GM21447 (cell line): ENCODE results near the gene ARGLU1.
A peak's percentile ranks its signal among the peaks of the same experiment; 100 is the strongest.

Experiments used
- ATAC-seq: cut with Tn5 transposase; IDR thresholded peaks from one replicate; pipeline ENCODE4 v1.9.1; 2021; ENCODE audit not compliant: unreplicated experiment

The ARGLU1 gene

GRCh38 chr13:106526738-106527444, 41.0 kb downstream of the ARGLU1 start:
- ATAC-seq = no peak

GRCh38 chr13:106525865-106526264, 42.1 kb downstream of the ARGLU1 start:
- ATAC-seq = no peak

DNA sequence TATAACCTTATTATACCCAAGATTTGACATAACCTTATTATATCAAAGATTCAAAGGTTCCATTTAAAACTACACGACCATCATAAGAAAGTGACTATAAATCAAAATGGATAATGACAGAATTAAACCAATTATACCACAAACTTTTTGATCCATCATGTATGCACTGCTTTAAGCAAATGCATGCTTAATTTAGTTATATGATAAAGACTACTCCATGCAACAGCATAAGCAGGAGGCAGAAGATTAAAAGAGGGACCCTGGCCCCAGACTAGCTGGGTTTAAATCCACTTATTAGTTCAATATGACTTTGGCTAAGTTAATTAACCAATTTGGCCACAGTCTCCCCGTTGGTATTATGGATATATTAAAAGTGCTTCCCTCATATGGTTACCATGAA, 43.8 kb downstream of the ARGLU1 start:
- ATAC-seq = no peak

- no peak for ATAC-seq
Measured at GRCh38 chr13:106523576-106523975, 44.4 kb downstream of the ARGLU1 start.

GRCh38 chr13:106522898-106523525, 44.9 kb downstream of the ARGLU1 start:
- no peak for ATAC-seq

GRCh38 chr13:106522112-106522705, 45.7 kb downstream of the ARGLU1 start:
- no peak for ATAC-seq

- no peak for ATAC-seq
Measured at GRCh38 chr13:106521095-106521799, 46.7 kb downstream of the ARGLU1 start.

DNA sequence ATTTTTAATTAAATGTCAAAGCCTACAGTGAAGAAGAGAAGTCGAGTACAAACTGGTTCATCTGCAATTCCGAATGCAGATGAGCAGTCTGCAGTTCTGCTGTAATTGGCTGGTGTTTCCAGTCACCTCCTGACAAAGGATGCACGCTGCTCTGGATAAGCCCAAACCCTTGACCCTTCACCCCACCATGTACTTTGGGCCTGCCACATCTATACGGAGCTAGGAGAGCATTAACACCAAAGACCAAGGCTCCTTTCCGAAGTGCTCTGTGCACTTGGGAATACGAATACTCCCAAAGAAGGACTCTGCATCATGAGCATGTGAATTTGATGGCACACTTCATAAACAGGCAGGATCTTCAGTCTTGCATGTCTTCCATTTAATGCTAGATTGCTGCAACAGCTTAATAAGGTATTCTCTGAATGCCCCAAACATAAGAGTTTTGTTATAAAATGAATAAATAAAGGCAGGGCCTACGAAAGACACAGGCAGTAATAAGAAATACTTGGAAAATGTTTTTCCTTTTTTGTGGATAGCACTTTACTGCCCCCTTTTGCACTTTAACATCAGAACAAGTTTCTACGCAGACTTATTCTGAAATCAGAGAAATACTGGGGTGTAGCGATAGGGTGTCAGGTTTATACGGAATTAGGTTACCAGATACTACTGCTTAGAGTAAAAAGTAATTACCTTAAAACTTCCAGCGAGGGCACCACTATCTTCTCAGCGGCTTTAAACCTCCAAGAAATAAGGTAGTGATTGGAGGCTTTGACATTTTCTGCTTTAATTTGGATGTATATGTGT, 47.5 kb downstream of the ARGLU1 start:
- ATAC-seq = no peak

GRCh38 chr13:106518512-106518911, 49.4 kb downstream of the ARGLU1 start:
- no peak for ATAC-seq

GRCh38 chr13:106517109-106517847, 50.7 kb downstream of the ARGLU1 start:
- no peak for ATAC-seq

- no peak for ATAC-seq
Measured at GRCh38 chr13:106515635-106516254, 52.2 kb downstream of the ARGLU1 start.

- no peak for ATAC-seq
Measured at GRCh38 chr13:106514928-106515634, 52.9 kb downstream of the ARGLU1 start.

DNA sequence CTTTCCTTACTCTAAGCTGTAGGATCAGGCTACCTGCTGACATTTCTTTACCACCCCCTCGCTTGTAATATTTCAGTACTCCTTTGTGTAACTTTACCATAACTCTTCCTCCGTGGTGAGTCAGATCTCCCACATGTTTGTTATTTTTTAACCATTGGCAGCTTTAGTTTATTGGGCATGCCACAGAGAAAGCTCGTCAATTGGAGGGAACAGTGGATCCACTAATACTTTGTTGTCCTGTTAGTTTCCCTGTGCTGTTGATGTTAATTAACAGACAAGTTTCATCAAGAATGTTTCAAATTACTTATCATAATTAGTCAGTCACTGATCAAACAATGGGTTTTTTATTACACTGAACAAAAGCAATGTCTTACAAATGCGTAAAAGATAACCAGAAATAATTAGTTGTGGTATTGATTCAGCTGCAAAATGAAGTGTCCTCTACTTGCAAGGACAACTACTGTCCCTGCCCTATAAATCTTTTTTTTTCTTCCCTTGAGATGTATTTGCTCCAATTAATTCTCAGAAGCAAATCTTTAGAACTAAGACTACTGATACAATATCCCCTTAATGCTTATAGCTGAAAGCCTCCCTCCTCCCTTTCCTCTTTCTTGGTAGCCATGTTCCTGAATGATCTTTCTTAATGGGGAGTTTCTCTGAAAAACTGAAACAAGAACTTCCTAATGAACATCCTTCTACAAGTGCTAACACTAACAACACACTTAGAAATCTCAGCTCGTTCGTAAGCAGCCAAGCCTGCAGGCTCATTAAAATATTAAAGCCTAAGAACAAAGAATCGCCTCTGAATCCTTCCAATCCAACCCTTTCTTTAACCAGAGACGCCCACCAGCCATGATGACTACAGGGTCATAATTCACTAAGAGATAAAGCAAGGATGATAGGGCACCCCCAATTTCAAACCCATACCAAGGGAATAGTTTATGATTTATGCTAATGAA, 54.6 kb downstream of the ARGLU1 start:
- no peak for ATAC-seq

DNA sequence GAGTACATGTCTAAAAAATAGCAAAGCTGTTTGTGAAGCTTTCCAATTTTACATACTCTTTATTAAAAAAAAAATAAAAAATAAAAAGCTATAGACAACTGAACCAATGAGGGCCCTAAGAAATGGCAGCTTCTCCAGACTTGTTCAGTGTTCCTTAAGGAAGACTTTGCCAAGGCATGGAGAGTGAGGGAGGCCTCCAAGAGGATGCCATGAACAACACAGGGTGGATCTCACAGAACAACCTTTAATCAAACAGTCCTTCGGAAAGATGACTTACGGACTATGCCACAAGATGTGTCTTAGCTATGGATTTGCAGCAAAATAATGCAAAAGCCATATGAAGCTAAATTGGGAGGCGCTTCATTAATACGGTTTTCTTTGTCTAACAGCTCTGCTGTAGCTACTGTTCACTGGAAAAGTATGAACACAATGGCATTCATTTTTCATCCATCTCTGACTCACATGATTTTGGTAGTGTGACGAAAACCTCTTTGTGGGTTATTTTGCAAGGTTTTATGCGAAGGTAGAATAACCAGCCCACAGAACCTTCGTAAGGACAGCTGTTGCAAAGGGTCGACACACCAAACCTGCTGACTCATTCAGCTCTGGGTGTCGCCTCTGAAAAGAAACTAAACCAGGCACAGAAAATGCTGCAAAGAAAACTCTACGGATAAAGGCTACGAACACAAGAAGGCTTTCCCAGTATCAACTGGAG, 60.2 kb downstream of the ARGLU1 start:
- ATAC-seq = peak; percentile 78

DNA sequence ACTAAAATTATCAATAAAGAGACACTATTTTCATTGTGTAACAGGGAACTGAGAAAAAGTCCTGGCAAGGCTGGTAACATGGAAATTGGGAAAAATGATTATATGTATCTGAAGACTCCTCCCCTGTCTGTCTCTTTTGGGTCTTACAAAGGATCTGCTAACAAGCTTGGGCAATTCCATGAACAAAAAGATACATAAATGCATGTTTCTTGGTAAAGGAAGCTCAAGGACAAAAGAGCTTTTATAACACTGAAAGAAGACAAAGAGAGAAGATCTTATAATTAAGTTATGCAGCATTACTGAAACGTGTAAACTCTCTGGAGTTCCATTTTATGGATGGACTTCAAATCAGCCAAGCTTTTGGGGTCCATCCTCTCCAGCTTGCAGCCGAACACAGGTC, 61.7 kb downstream of the ARGLU1 start:
- ATAC-seq = no peak

- ATAC-seq = no peak
Measured at GRCh38 chr13:106505732-106506131, 62.2 kb downstream of the ARGLU1 start.

- no peak for ATAC-seq
Measured at GRCh38 chr13:106505295-106505694, 62.6 kb downstream of the ARGLU1 start.
